Kidney epithelial cell (primary cell): ENCODE results near the gene COA8. TPM values are rescaled to one million over a fixed set of nuclear protein-coding genes. Genes with fewer than 3 reads are reported as not detected.

Source experiments
- DNase-seq: peaks from one replicate; pipeline ENCODE4 v3.0.0-alpha.2; 2010; ENCODE audit warnings: low read depth
- H3K27me3 ChIP-seq: 2 replicates; pipeline ENCODE4 v1.6.0; 2011; ENCODE audit warnings: low read length; ENCODE audit not compliant: control insufficient read depth, insufficient read depth
- H3K36me3 ChIP-seq: 2 replicates; pipeline ENCODE4 v1.5.1; 2011; ENCODE audit warnings: low read length; ENCODE audit not compliant: control insufficient read depth, insufficient read depth
- H3K4me3 ChIP-seq: 2 replicates; pipeline ENCODE4 v1.5.1; 2011; ENCODE audit warnings: low read depth, mild to moderate bottlenecking, control low read depth, low read length
- CTCF ChIP-seq: IDR thresholded peaks from 2 replicates; pipeline ENCODE4 v1.5.1; 2011; ENCODE audit warnings: mild to moderate bottlenecking, moderate library complexity, low read length, control low read depth, inconsistent platforms; ENCODE audit not compliant: insufficient read depth, poor library complexity, severe bottlenecking
- total RNA-seq: library from RNA; depleted of rRNA; stranded (reverse); fragments of >200 nt; gene quantifications from 2 replicates; pipeline ENCODE4 v1.2.3, GENCODE V29; 2015

The COA8 gene
- total RNA-seq, 1 donor from 2014 or later, result 83.8 TPM

- no peaks in the 10 kb centered on the region for H3K36me3 ChIP-seq
- H3K27me3 ChIP-seq, result no peaks in the 10 kb centered on the region
- peak overlapping the region; percentile 91 for H3K4me3 ChIP-seq
- no peak for DNase-seq
- TF ChIP-seq CTCF, result no peak
These were observed 33.1 kb upstream of the COA8 start for GRCh38 chr14:103529383-103530365.

GRCh38 chr14:103530390-103530789 is 32.4 kb upstream of the COA8 start:
- TF ChIP-seq CTCF, result no peak
- Histone ChIP-seq H3K4me3 (no peak overlapping the region), H3K36me3 (no peaks in the 10 kb centered on the region), H3K27me3 (no peaks in the 10 kb centered on the region)
- DNase-seq, result no peak

DNA sequence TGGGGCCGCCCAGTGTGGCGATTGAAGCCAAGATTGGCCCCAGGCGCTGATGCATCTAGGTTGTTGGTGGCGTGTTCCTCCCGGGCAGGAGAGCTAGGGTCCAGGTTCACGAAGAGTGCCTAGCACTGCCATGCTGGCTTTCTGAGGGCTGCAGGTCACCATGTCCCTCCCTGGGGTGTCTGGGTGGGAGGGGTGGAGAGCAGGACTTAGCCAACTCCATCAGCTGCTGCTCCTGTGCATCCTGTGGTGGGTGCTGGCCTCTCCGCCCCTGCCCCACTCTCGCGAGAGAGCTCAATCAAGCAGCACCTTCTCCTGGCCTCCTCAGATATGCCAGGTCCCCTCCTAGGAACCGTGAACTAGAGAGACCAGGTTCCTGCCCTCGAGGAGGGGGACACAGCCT is 31.9 kb upstream of the COA8 start:
- Histone ChIP-seq H3K27me3 (no peaks in the 10 kb centered on the region), H3K36me3 (no peaks in the 10 kb centered on the region), H3K4me3 (no peak overlapping the region)
- no peak for TF ChIP-seq CTCF
- DNase-seq, result no peak

- no peak for TF ChIP-seq CTCF
- no peak for DNase-seq
- Histone ChIP-seq H3K27me3 (no peaks in the 10 kb centered on the region), H3K4me3 (no peak overlapping the region), H3K36me3 (no peaks in the 10 kb centered on the region)
These were observed 31.1 kb upstream of the COA8 start for GRCh38 chr14:103531421-103532215.

DNA sequence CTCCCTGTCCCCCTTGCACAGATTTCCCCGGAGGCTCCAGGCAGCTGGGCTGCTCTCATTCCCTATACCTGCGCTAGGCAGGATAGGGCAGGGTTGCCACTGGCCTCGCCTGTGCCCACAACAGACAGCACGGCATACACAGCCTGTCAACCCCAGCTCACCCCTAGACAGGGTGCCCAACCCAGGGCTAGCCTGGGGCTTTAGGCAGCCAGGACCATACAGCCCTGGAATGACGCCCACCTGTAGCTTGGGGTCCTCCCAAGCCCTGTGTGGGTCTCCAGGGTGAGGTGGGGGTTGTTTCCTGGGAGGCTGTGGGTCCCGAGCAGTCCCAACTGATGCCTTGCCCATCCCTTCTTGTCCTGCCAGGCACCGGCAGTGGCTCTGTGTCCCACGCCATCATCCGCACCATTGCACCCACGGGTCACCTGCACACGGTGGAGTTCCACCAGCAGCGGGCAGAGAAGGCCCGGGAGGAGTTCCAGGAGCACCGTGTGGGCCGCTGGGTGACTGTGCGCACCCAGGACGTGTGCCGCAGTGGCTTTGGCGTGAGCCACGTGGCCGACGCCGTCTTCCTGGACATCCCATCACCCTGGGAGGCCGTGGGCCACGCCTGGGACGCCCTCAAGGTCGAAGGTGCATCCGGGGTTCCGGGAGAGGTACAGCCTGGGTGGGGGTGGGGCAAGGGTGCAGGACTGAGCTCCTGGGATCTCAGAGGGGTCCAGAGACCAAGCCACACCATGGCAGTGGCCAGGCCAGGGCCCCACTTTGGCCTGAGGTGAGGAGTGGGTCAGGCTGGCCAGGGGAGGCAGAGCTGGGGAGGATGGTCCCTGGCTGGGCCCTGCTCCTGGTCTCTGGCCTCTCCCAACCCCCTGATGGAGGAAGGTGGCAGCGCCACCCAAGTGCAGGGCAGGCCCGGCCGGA is 30.3 kb upstream of the COA8 start:
- Histone ChIP-seq H3K4me3 (no peak overlapping the region), H3K36me3 (no peaks in the 10 kb centered on the region), H3K27me3 (no peaks in the 10 kb centered on the region)
- TF ChIP-seq CTCF, result no peak
- DNase-seq, result no peak
